Measurements from ENCODE around the gene MCF2L.

- TF ChIP-seq POLR2AphosphoS5 (IDR thresholded peaks at IDR 0.05; ENCODE audit: low read depth, low read length) (no peak), REST (IDR thresholded peaks at IDR 0.05; ENCODE audit: insufficient read depth in 1 of 2, low read depth in 2 of 2, low read length in 2 of 2) (no peak)
These were observed 35.1 kb downstream of the MCF2L start for GRCh38 chr13:113004126-113004525.
